GM12878 (cell line): ENCODE results near the gene LOX. TPM values are rescaled to one million over a fixed set of nuclear protein-coding genes. Genes with fewer than 3 reads are reported as not detected.

Experiments used
- ATAC-seq: fragments of 200-7000 bp; cut with Tn5 transposase; 3 replicates; pipeline ENCODE4 v1.9.1; 2020; ENCODE audit warnings: mild to moderate bottlenecking, moderate library complexity
- BruUV-seq: library from RNA; stranded (reverse); fragments of 400-500 nt; replicated peaks from 2 replicates; lab custom pipeline; 2021; lab: Mats Ljungman, UMichigan
- CTCF ChIA-PET: fragments of 300-600 bp; sonication (Branson Sonifier 250); formaldehyde crosslinking; extraction: SDS; loops from one replicate; lab custom pipeline; 2021; ENCODE audit warnings: inconsistent platforms; lab: Yijun Ruan, JAX
- POLR2A ChIA-PET: fragments of 350-600 bp; formaldehyde crosslinking; extraction: SDS; loops from one replicate; lab custom pipeline; 2021; ENCODE audit warnings: inconsistent platforms; lab: Charles Lee
- RAD21 ChIA-PET: fragments of 300-600 bp; sonication (Branson Sonifier 250); formaldehyde crosslinking; loops from one replicate; lab custom pipeline; 2023; ENCODE audit warnings: antibody characterized with exemption; ENCODE audit not compliant: unreplicated experiment; lab: Charles Lee
- SMC1A ChIA-PET: fragments of 300-600 bp; sonication (Branson Sonifier 250); formaldehyde crosslinking; loops from one replicate; lab custom pipeline; 2023; ENCODE audit not compliant: unreplicated experiment, uncharacterized antibody; lab: Charles Lee
- DNase-seq: peaks from one replicate; pipeline ENCODE4 v3.0.0-alpha.2; 2011; ENCODE audit warnings: low read depth, low spot score
- FAIRE-seq: peaks from 3 replicates; lab custom pipeline; 2011; peaks lifted over from hg19 to GRCh38; lab: Jason Lieb, UNC
- H2AFZ ChIP-seq: 2 replicates; pipeline ENCODE4 v1.6.0; 2011; ENCODE audit warnings: low read depth, low read length, control low read depth; ENCODE audit not compliant: control insufficient read depth
- H3K27ac ChIP-seq: 2 replicates; pipeline ENCODE4 v1.5.1; 2011; ENCODE audit warnings: control low read depth; ENCODE audit not compliant: control insufficient read depth, insufficient read depth
- H3K27me3 ChIP-seq, 2 experiments: replicated peaks in 1 of 2; 2 replicates each; pipeline versions ENCODE4 v1.6.0 to v1.6.1; 2011; ENCODE audit warnings: low read length in 1 of 2; ENCODE audit not compliant: control insufficient read depth in 2 of 2, insufficient read depth in 2 of 2
- H3K36me3 ChIP-seq, 2 experiments: 2 replicates each; pipeline ENCODE4 v1.5.1; 2011; ENCODE audit warnings: low read length in 1 of 2; ENCODE audit not compliant: control insufficient read depth in 2 of 2, insufficient read depth in 2 of 2
- H3K4me1 ChIP-seq: 2 replicates; pipeline ENCODE4 v1.6.1; 2011; ENCODE audit warnings: mild to moderate bottlenecking, low read length, moderate library complexity, mixed read lengths; ENCODE audit not compliant: control insufficient read depth, insufficient read depth
- H3K4me2 ChIP-seq: 2 replicates; pipeline ENCODE4 v1.6.0; 2011; ENCODE audit warnings: control low read depth; ENCODE audit not compliant: control insufficient read depth, insufficient read depth
- H3K4me3 ChIP-seq: fragments of 200-600 bp; sonication (generic); 2 replicates; pipeline ENCODE4 v1.5.1; 2016
- H3K79me2 ChIP-seq: 2 replicates; pipeline ENCODE4 v1.6.0; 2011; ENCODE audit warnings: low read length; ENCODE audit not compliant: control insufficient read depth, insufficient read depth
- H3K9ac ChIP-seq: 2 replicates; pipeline ENCODE4 v1.8.0; 2011; ENCODE audit warnings: low read length, control low read depth, mixed read lengths; ENCODE audit not compliant: control insufficient read depth, insufficient read depth
- H3K9me3 ChIP-seq: replicated peaks from 3 replicates; pipeline ENCODE4 v1.5.1; 2011; ENCODE audit warnings: mild to moderate bottlenecking, low read length; ENCODE audit not compliant: control insufficient read depth, insufficient read depth
- H4K20me1 ChIP-seq: 2 replicates; pipeline ENCODE4 v1.6.0; 2011; ENCODE audit not compliant: control insufficient read depth, insufficient read depth
- BHLHE40 ChIP-seq, 2 experiments: fragments of 450-650 bp in 1 of 2; IDR thresholded peaks; 2 replicates each; pipeline ENCODE4 v1.6.1; 2011 to 2017; ENCODE audit warnings: low read depth in 2 of 2, borderline replicate concordance in 1 of 2, improper control_type of control experiment in 1 of 2, low read length in 1 of 2, mild to moderate bottlenecking in 1 of 2
- BMI1 ChIP-seq: fragments of 450-650 bp; IDR thresholded peaks from 2 replicates; pipeline ENCODE4 v1.6.1; 2016; ENCODE audit warnings: mild to moderate bottlenecking, moderate library complexity, borderline replicate concordance
- GATAD2B ChIP-seq: fragments of 450-650 bp; conservative IDR thresholded peaks from 2 replicates; pipeline ENCODE4 v1.6.1; 2017; ENCODE audit warnings: low read depth, mild to moderate bottlenecking, moderate library complexity
- JUND ChIP-seq: IDR thresholded peaks from 2 replicates; pipeline ENCODE4 v1.6.1; 2012; ENCODE audit warnings: low read depth, mild to moderate bottlenecking, low read length, improper control_type of control experiment, moderate library complexity
- KDM1A ChIP-seq: fragments of 200-600 bp; sonication (generic); IDR thresholded peaks from 2 replicates; pipeline ENCODE4 v1.6.1; 2016; ENCODE audit warnings: borderline replicate concordance
- MYC ChIP-seq: IDR thresholded peaks from 2 replicates; pipeline ENCODE4 v1.6.1; 2011; ENCODE audit warnings: mild to moderate bottlenecking, low read length, moderate library complexity, inconsistent platforms; ENCODE audit not compliant: insufficient read depth, insufficient replicate concordance, insufficient read length, severe bottlenecking
- PAX8 ChIP-seq: fragments of 450-650 bp; IDR thresholded peaks from 2 replicates; pipeline ENCODE4 v1.6.1; 2017; ENCODE audit warnings: mild to moderate bottlenecking, moderate library complexity
- PKNOX1 ChIP-seq: fragments of 450-650 bp; IDR thresholded peaks from 2 replicates; pipeline ENCODE4 v1.6.1; 2016; ENCODE audit warnings: mild to moderate bottlenecking
- RCOR1 ChIP-seq: conservative IDR thresholded peaks from 2 replicates; pipeline ENCODE4 v1.6.1; 2012; ENCODE audit warnings: low read depth, low read length, improper control_type of control experiment
- SREBF2 ChIP-seq: IDR thresholded peaks from 2 replicates; pipeline ENCODE4 v1.6.1; 2012; ENCODE audit warnings: mild to moderate bottlenecking, low read length
- TCF12 ChIP-seq: IDR thresholded peaks from 2 replicates; pipeline ENCODE4 v1.6.1; 2011; ENCODE audit warnings: low read depth, mild to moderate bottlenecking, low read length
- WGBS: methylation state at CpG from one replicate; pipeline ENCODE4 v1.1.6; 2016; ENCODE audit warnings: low lambda C conversion rate; ENCODE audit not compliant: insufficient replicate concordance, insufficient coverage; ENCODE audit errors: missing lambda C conversion rate; 5-methylcytosine and 5-hydroxymethylcytosine counted together
- in situ Hi-C: fragments of 300-500 bp; cut with MboI; formaldehyde crosslinking; loops from 9 replicates; pipeline ENCODE4 v1.14.3; 2018; ENCODE audit warnings: mixed read lengths
- intact Hi-C: fragments of 100-400 bp; cut with micrococcal nuclease; formaldehyde crosslinking; loops from one replicate; pipeline ENCODE4 v1.14.2; 2022; ENCODE audit not compliant: unreplicated experiment
- polyA plus RNA-seq, 11 experiments: library from polyadenylated mRNA; depleted of rRNA in 4 of 11; unstranded in 6 of 11; stranded (reverse) in 5 of 11; fragments of >200 nt; fragmentation: Nextera tagmentation in 4 of 11; fragmentation: Illumina TruSeq in 1 of 11; extraction: Ambion mirVana in 4 of 11; extraction: Trizol in 1 of 11; gene quantifications; 1 replicate in 1 of 11; 2 replicates in 10 of 11; pipeline versions ENCODE4 v1.2.1 to v1.2.3, GENCODE V29; 2011 to 2016; ENCODE audit warnings: inconsistent platforms in 2 of 11, missing spikeins in 2 of 11, low read depth in 1 of 11
- total RNA-seq, 4 experiments: library from RNA; depleted of rRNA in 3 of 4; stranded (reverse); fragments of >200 nt in 3 of 4; fragmentation: Illumina TruSeq in 1 of 4; extraction: Trizol in 1 of 4; gene quantifications; 2 replicates each; pipeline versions ENCODE4 v1.2.1 to v1.2.3, GENCODE V29; 2013 to 2021
- TF ChIP-seq, protein P1 (sequence below): fragments of 450-650 bp; conservative IDR thresholded peaks from 2 replicates; pipeline ENCODE4 v1.6.1; 2017; ENCODE audit warnings: mild to moderate bottlenecking, moderate library complexity
- TF ChIP-seq, protein P2 (sequence below): fragments of 450-650 bp; IDR thresholded peaks from 2 replicates; pipeline ENCODE4 v1.6.1; 2017; ENCODE audit warnings: mild to moderate bottlenecking, moderate library complexity
- TF ChIP-seq, protein P3 (sequence below): IDR thresholded peaks from 2 replicates; pipeline ENCODE4 v1.6.1; 2011; ENCODE audit warnings: borderline replicate concordance, low read depth, mild to moderate bottlenecking, moderate library complexity, mixed read lengths, low read length; ENCODE audit not compliant: insufficient read depth; ENCODE audit errors: extremely low read length

Gene LOX
- total and polyA plus RNA-seq, 10 of the 15 experiments (the other 5 are each of a cell fraction or from before 2014, with no cell fraction given): 0.03 to 0.69 (median 0.07) TPM; not detected in 1

DNA sequence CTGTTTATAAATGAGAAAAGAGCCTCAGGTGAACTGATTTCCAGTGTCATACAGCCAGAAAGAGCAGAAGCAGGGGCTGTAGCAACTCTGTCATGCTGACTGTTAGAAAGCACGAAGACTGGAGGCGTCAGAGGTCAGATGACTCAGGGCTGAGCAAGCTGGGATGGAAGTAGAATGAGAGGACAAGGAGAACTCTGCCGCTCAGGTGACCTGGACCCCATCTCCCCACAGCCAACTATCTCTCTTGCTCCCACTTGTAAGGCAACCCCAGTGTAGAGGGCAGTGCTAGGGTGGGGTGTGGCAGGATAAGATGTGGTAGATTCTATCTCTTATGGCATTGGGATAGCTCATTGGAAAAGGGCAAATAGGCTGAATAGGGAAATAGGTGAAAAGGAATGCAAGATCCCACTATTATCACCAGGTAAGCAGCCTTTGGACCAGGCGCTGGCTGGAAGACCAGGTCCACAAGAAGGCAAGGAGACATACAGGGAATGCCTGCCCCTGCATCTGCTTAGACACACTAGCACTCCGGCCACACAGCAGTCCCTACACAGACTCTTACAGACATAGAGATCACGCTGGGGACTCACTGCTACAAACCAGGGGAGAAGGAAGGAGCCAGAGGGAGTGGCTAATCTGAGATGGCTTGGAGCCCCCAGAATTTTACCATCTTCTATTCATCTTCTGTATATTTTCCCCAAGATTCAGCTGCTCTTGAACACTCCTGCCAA, 21.2 kb upstream of the LOX start:
- ATAC-seq: no peak; the same call in 2 of the 3 replicates
- ChIA-PET POLR2A (no interaction called here), CTCF (no interaction called here), SMC1A (no interaction called here), RAD21 (no interaction called here)
- no peak overlapping the region for H3K4me3 ChIP-seq
- H3K9me3 ChIP-seq: no peaks in the 10 kb centered on the region
- FAIRE-seq: no peak
- DNase-seq: no peak
- in situ Hi-C loops: no loop called here
- H3K36me3 ChIP-seq: no peaks in the 10 kb centered on the region
- H3K79me2 ChIP-seq: no peaks in the 10 kb centered on the region
- H3K4me2 ChIP-seq: no peak overlapping the region
- H3K27ac ChIP-seq: no peak overlapping the region
- BruUV-seq: no TSS peak
- WGBS: 57% methylated on average over 6 of the region's 6 CpGs
- no peaks in the 10 kb centered on the region for H3K27me3 ChIP-seq
- intact Hi-C loops: no loop called here
- H3K4me1 ChIP-seq: no peaks in the 10 kb centered on the region
- H3K9ac ChIP-seq: no peak overlapping the region
- no peaks in the 10 kb centered on the region for H4K20me1 ChIP-seq
- H2AFZ ChIP-seq: no peak overlapping the region
- TF ChIP-seq PAX8: no peak
- no peak for TF ChIP-seq PKNOX1
- no peak for TF ChIP-seq RCOR1
- no peak for TF ChIP-seq GATAD2B
- TF ChIP-seq MYC: no peak
- TF ChIP-seq, protein P1, sequence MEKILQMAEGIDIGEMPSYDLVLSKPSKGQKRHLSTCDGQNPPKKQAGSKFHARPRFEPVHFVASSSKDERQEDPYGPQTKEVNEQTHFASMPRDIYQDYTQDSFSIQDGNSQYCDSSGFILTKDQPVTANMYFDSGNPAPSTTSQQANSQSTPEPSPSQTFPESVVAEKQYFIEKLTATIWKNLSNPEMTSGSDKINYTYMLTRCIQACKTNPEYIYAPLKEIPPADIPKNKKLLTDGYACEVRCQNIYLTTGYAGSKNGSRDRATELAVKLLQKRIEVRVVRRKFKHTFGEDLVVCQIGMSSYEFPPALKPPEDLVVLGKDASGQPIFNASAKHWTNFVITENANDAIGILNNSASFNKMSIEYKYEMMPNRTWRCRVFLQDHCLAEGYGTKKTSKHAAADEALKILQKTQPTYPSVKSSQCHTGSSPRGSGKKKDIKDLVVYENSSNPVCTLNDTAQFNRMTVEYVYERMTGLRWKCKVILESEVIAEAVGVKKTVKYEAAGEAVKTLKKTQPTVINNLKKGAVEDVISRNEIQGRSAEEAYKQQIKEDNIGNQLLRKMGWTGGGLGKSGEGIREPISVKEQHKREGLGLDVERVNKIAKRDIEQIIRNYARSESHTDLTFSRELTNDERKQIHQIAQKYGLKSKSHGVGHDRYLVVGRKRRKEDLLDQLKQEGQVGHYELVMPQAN: no peak
- no peak for TF ChIP-seq TCF12
- TF ChIP-seq, protein P2, sequence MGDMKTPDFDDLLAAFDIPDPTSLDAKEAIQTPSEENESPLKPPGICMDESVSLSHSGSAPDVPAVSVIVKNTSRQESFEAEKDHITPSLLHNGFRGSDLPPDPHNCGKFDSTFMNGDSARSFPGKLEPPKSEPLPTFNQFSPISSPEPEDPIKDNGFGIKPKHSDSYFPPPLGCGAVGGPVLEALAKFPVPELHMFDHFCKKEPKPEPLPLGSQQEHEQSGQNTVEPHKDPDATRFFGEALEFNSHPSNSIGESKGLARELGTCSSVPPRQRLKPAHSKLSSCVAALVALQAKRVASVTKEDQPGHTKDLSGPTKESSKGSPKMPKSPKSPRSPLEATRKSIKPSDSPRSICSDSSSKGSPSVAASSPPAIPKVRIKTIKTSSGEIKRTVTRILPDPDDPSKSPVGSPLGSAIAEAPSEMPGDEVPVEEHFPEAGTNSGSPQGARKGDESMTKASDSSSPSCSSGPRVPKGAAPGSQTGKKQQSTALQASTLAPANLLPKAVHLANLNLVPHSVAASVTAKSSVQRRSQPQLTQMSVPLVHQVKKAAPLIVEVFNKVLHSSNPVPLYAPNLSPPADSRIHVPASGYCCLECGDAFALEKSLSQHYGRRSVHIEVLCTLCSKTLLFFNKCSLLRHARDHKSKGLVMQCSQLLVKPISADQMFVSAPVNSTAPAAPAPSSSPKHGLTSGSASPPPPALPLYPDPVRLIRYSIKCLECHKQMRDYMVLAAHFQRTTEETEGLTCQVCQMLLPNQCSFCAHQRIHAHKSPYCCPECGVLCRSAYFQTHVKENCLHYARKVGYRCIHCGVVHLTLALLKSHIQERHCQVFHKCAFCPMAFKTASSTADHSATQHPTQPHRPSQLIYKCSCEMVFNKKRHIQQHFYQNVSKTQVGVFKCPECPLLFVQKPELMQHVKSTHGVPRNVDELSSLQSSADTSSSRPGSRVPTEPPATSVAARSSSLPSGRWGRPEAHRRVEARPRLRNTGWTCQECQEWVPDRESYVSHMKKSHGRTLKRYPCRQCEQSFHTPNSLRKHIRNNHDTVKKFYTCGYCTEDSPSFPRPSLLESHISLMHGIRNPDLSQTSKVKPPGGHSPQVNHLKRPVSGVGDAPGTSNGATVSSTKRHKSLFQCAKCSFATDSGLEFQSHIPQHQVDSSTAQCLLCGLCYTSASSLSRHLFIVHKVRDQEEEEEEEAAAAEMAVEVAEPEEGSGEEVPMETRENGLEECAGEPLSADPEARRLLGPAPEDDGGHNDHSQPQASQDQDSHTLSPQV: no peak
- no peak for TF ChIP-seq BHLHE40 (IDR thresholded peaks at IDR 0.05; ENCODE audit: borderline replicate concordance in 1 of 2, low read depth in 2 of 2, low read length in 1 of 2)
- no peak for TF ChIP-seq BMI1
- TF ChIP-seq KDM1A: no peak
- TF ChIP-seq JUND: no peak
- no peak for TF ChIP-seq SREBF2
- TF ChIP-seq, protein P3, sequence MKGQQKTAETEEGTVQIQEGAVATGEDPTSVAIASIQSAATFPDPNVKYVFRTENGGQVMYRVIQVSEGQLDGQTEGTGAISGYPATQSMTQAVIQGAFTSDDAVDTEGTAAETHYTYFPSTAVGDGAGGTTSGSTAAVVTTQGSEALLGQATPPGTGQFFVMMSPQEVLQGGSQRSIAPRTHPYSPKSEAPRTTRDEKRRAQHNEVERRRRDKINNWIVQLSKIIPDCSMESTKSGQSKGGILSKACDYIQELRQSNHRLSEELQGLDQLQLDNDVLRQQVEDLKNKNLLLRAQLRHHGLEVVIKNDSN: no peak
